GM13976 (cell line): ENCODE data around the gene FIGN.

Experiments
- DNase-seq: peaks from one replicate; pipeline ENCODE4 v3.0.0; 2012; ENCODE audit warnings: low spot score
- CTCF ChIP-seq: IDR thresholded peaks from 2 replicates; pipeline ENCODE4 v1.5.1; 2012; ENCODE audit warnings: borderline replicate concordance, mild to moderate bottlenecking; ENCODE audit not compliant: insufficient read depth; ENCODE audit errors: extremely low read depth, missing control alignments, control extremely low read depth
- in situ Hi-C: fragments of 300-500 bp; cut with MboI; formaldehyde crosslinking; loops from one replicate; pipeline ENCODE4 v1.12.0; 2022; ENCODE audit warnings: low sequenced_read_pairs, mixed read lengths, inconsistent platforms; ENCODE audit not compliant: unreplicated experiment

The FIGN gene

DNA sequence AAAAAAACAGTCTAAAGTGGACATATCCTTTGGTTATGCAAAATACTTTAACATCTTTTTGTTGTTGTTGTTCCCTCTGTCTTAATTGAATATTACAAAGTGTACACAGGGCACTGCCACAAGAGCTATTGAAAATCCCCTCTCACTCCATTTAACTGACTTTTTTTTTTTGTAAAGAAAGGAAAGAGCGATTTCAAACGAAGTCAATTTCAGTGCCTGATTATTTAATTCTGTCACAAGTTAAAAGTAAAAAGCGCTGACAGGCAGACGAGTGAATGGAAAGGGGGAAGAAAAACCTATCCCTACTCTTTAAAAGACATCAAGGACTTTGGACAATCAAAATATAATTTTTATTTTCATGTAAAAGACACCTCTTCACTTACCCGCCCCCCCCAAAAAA is 1.9 kb downstream of the FIGN start:
- no peak for DNase-seq
- in situ Hi-C loops = no loop called here
- TF ChIP-seq CTCF = no peak

- no peak for TF ChIP-seq CTCF
- no peak for DNase-seq
- in situ Hi-C loops = no loop called here
These were observed 2.4 kb downstream of the FIGN start for GRCh38 chr2:163733301-163733938.

DNA sequence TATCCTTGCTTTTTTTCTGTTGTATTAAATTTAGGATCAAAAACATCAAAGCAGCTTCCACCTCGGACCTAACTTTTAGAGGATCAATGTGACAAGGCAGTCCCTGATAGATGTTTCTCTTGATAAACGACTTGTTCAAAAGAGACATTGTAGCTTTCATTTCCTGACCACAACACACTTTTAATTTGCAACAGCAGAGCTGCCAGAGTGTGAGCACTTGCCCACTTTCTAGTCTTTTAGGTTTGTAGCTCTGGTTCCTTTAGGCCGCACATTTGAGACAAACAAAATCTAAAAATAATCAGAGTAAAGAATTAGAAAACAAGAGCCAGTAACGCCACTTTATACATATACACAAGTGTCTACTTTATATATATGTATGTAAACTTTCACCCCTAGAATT is 3.1 kb downstream of the FIGN start:
- in situ Hi-C loops = no loop called here
- no peak for TF ChIP-seq CTCF
- no peak for DNase-seq

- no peak for DNase-seq
- no peak for TF ChIP-seq CTCF
- in situ Hi-C loops = no loop called here
These were observed 4.1 kb downstream of the FIGN start for GRCh38 chr2:163731735-163732134.

GRCh38 chr2:163730556-163730955 is 5.3 kb downstream of the FIGN start:
- in situ Hi-C loops = no loop called here
- no peak for TF ChIP-seq CTCF
- DNase-seq = no peak

DNA sequence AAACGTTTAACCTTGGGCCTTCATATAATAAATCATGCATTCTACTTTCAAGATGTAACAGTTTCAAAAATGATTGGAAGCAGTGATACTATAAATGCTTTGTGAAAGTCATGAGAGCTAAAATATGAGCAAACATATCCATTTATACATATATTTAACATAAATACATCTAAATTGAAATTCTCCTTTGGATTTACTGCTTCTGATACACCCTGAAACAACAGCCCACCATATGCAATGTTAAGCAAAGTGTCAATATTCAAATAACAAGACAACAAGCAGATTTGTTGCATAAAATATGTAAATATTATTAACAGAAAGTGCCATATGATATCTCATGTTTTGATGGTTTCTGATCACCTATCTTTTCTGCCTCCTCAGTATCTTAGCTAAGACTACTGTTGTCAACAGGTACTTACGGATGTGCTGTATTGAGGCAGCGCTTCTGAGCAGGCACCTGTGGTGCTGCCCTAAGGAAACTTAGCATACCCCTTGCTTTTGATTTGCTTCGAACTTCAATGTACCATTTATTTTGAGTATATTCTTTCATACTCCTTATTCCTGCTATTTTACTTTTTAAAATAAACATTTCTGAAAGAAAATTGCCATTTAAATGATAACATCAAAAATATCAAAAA is 6.1 kb downstream of the FIGN start:
- DNase-seq = no peak
- in situ Hi-C loops = no loop called here

More for the DNA sequence above, 6.1 kb downstream of the FIGN start:
- no peak for TF ChIP-seq CTCF
